OCI-LY1 (cell line): ENCODE data around the gene GMDS.

Experiments used
- CTCF ChIP-seq: fragments of 200-600 bp; sonication (generic), shearing (Covaris generic); IDR thresholded peaks from 2 replicates; pipeline ENCODE4 v1.5.1; 2017; ENCODE audit warnings: mild to moderate bottlenecking, antibody characterized with exemption, low read length, moderate library complexity, mixed read lengths
- EZH2 ChIP-seq: fragments of 200-600 bp; sonication (generic), shearing (Covaris generic); IDR thresholded peaks from 2 replicates; pipeline ENCODE4 v1.8.0; 2017; ENCODE audit warnings: borderline replicate concordance, mixed run types, mild to moderate bottlenecking, antibody characterized with exemption, low read length, moderate library complexity, mixed read lengths

GRCh38 chr6:1838604-1839213, 406.7 kb downstream of the GMDS start:
- TF ChIP-seq CTCF, result no peak
- TF ChIP-seq EZH2, result no peak
